ENCODE data around the gene DGKB.

Gene DGKB

GRCh38 chr7:14148974-14149373 is 753.6 kb downstream of the DGKB start:
- TF ChIP-seq CTCF (conservative IDR thresholded peaks at IDR 0.05), result no peak
- no peak overlapping the region for H3K27ac ChIP-seq

GRCh38 chr7:14147532-14147931 is 755.0 kb downstream of the DGKB start:
- TF ChIP-seq CTCF (conservative IDR thresholded peaks at IDR 0.05), result no peak
- no peak overlapping the region for H3K27ac ChIP-seq

GRCh38 chr7:14144538-14144937 is 758.0 kb downstream of the DGKB start:
- no peak overlapping the region for H3K27ac ChIP-seq
- TF ChIP-seq CTCF (conservative IDR thresholded peaks at IDR 0.05), result no peak

GRCh38 chr7:14144109-14144508 is 758.4 kb downstream of the DGKB start:
- H3K27ac ChIP-seq, result no peak overlapping the region
- no peak for TF ChIP-seq CTCF (conservative IDR thresholded peaks at IDR 0.05)

GRCh38 chr7:14137676-14138075 is 764.9 kb downstream of the DGKB start:
- TF ChIP-seq CTCF (conservative IDR thresholded peaks at IDR 0.05), result no peak
- no peak overlapping the region for H3K27ac ChIP-seq

- H3K27ac ChIP-seq, result no peak overlapping the region
- TF ChIP-seq CTCF (conservative IDR thresholded peaks at IDR 0.05), result no peak
Observed at GRCh38 chr7:14133752-14134151, 768.8 kb downstream of the DGKB start.

GRCh38 chr7:14125998-14126397 is 776.6 kb downstream of the DGKB start:
- TF ChIP-seq CTCF (conservative IDR thresholded peaks at IDR 0.05), result no peak
- H3K27ac ChIP-seq, result no peak overlapping the region

GRCh38 chr7:14124716-14125115 is 777.8 kb downstream of the DGKB start:
- no peak for TF ChIP-seq CTCF (conservative IDR thresholded peaks at IDR 0.05)
- H3K27ac ChIP-seq, result no peak overlapping the region

Measured in VCaP (cell line).